SK-N-SH (cell line): ENCODE measurements around the gene HGS. TPM values are rescaled to one million over a fixed set of nuclear protein-coding genes. Genes with fewer than 3 reads are reported as not detected.

Source experiments
- CTCF ChIA-PET: fragments of 300-600, 350-600 bp; formaldehyde crosslinking; extraction: SDS; loops from one replicate; lab custom pipeline; 2021; lab: Yijun Ruan, JAX
- POLR2A ChIA-PET: fragments of 350-600 bp; sonication (Branson Sonifier 250); formaldehyde crosslinking; extraction: SDS; loops from one replicate; lab custom pipeline; 2020; ENCODE audit warnings: antibody characterized with exemption, inconsistent platforms; lab: Yijun Ruan, JAX
- DNase-seq: peaks from one replicate; pipeline ENCODE4 v3.0.0; 2012
- H2AFZ ChIP-seq: fragments of 200-600 bp; sonication (generic); 2 replicates; pipeline ENCODE4 v1.8.1; 2016; ENCODE audit warnings: antibody characterized with exemption, mild to moderate bottlenecking, low read depth
- H3F3A ChIP-seq: fragments of 200-600 bp; sonication (generic); replicated peaks from 2 replicates; pipeline ENCODE3; 2016; ENCODE audit warnings: antibody characterized with exemption, mild to moderate bottlenecking; ENCODE audit not compliant: insufficient read depth
- H3K27ac ChIP-seq, 2 experiments: fragments of 200-500 bp in 1 of 2; fragments of 200-600 bp in 1 of 2; sonication (Bioruptor generic) in 1 of 2; sonication (generic), shearing (Covaris generic) in 1 of 2; 2 replicates each; pipeline versions ENCODE4 v1.5.1 to v1.6.1; 2014 to 2016; ENCODE audit warnings: low read depth in 2 of 2, inconsistent platforms in 1 of 2, low read length in 1 of 2, mild to moderate bottlenecking in 1 of 2, mixed read lengths in 1 of 2
- H3K27me3 ChIP-seq: fragments of 200-600 bp; sonication (generic), shearing (Covaris generic); 2 replicates; pipeline ENCODE4 v1.6.1; 2016; ENCODE audit warnings: mixed run types; ENCODE audit not compliant: insufficient read depth
- H3K36me3 ChIP-seq, 2 experiments: fragments of 200-500 bp in 1 of 2; fragments of 200-600 bp in 1 of 2; sonication (Bioruptor generic) in 1 of 2; sonication (generic) in 1 of 2; replicated peaks in 1 of 2; 2 replicates each; pipeline versions ENCODE3 to v1.5.1; 2014 to 2016; ENCODE audit warnings: low read length in 1 of 2, mild to moderate bottlenecking in 1 of 2; ENCODE audit not compliant: insufficient read depth in 2 of 2, control insufficient read depth in 1 of 2
- H3K4me1 ChIP-seq, 2 experiments: fragments of 200-500 bp in 1 of 2; fragments of 200-600 bp in 1 of 2; sonication (Bioruptor generic) in 1 of 2; sonication (generic), shearing (Covaris generic) in 1 of 2; 2 replicates each; pipeline versions ENCODE4 v1.5.1 to v1.6.1; 2014 to 2016; ENCODE audit warnings: low read depth in 1 of 2, low read length in 1 of 2, mixed run types in 1 of 2; ENCODE audit not compliant: insufficient read depth in 2 of 2, control insufficient read depth in 1 of 2
- H3K4me2 ChIP-seq: fragments of 200-600 bp; sonication (generic), shearing (Covaris generic); 2 replicates; pipeline ENCODE4 v1.6.1; 2017; ENCODE audit warnings: mixed run types
- H3K4me3 ChIP-seq, 2 experiments: fragments of 200-500 bp in 1 of 2; fragments of 200-600 bp in 1 of 2; sonication (Bioruptor generic) in 1 of 2; sonication (generic), shearing (Covaris generic) in 1 of 2; 2 replicates each; pipeline versions ENCODE4 v1.5.1 to v1.8.1; 2014 to 2016; ENCODE audit warnings: low read depth in 2 of 2, inconsistent platforms in 1 of 2, low read length in 1 of 2, mild to moderate bottlenecking in 1 of 2, mixed read lengths in 1 of 2, moderate library complexity in 1 of 2
- H3K79me2 ChIP-seq: fragments of 200-600 bp; sonication (generic); 2 replicates; pipeline ENCODE4 v1.8.1; 2017; ENCODE audit warnings: mild to moderate bottlenecking; ENCODE audit not compliant: insufficient read depth
- H3K9ac ChIP-seq: fragments of 200-600 bp; sonication (generic); 2 replicates; pipeline ENCODE4 v1.6.1; 2017; ENCODE audit warnings: mixed run types
- H3K9me2 ChIP-seq: fragments of 200-600 bp; sonication (generic); 2 replicates; pipeline ENCODE4 v1.6.1; 2017; ENCODE audit warnings: mixed run types
- H3K9me3 ChIP-seq: fragments of 200-600 bp; sonication (generic); 2 replicates; pipeline ENCODE4 v1.6.1; 2017; ENCODE audit warnings: mixed run types, mild to moderate bottlenecking, moderate library complexity
- H4K20me1 ChIP-seq: fragments of 200-600 bp; sonication (generic); 2 replicates; pipeline ENCODE4 v1.6.1; 2017; ENCODE audit warnings: mild to moderate bottlenecking, mixed run types; ENCODE audit not compliant: insufficient read depth
- ELF1 ChIP-seq: IDR thresholded peaks from 2 replicates; pipeline ENCODE4 v1.4.0; 2012
- EP300 ChIP-seq, 2 experiments: IDR thresholded peaks; 2 replicates each; pipeline versions ENCODE4 v1.4.0 to v1.6.1; 2012; ENCODE audit warnings: borderline replicate concordance in 1 of 2, low read depth in 1 of 2, low read length in 1 of 2
- EZH2phosphoT487 ChIP-seq: fragments of 200-600 bp; sonication (generic); IDR thresholded peaks from 2 replicates; pipeline ENCODE4 v1.6.1; 2017; ENCODE audit warnings: low read depth, mixed run types, mild to moderate bottlenecking, antibody characterized with exemption, moderate library complexity, borderline replicate concordance
- FOXJ3 ChIP-seq: sonication (generic); formaldehyde crosslinking; IDR thresholded peaks from 2 replicates; pipeline ENCODE4 v1.5.1; 2020; ENCODE audit warnings: mild to moderate bottlenecking, missing genetic modification reagents
- GABPA ChIP-seq: IDR thresholded peaks from 2 replicates; pipeline ENCODE4 v1.4.0; 2012; ENCODE audit warnings: low read depth, mild to moderate bottlenecking
- JUND ChIP-seq: IDR thresholded peaks from 2 replicates; pipeline ENCODE4 v1.4.0; 2012
- MXI1 ChIP-seq: IDR thresholded peaks from 2 replicates; pipeline ENCODE4 v1.6.1; 2012; ENCODE audit warnings: mild to moderate bottlenecking, low read depth, low read length, improper control_type of control experiment
- NFIC ChIP-seq: IDR thresholded peaks from 2 replicates; pipeline ENCODE4 v1.4.0; 2012; ENCODE audit warnings: borderline replicate concordance
- NRF1 ChIP-seq: IDR thresholded peaks from 2 replicates; pipeline ENCODE4 v1.6.1; 2012; ENCODE audit warnings: low read depth, mild to moderate bottlenecking, low read length
- POLR2AphosphoS5 ChIP-seq: IDR thresholded peaks from 2 replicates; pipeline ENCODE4 v1.6.1; 2012; ENCODE audit warnings: low read depth, low read length
- RAD21 ChIP-seq: IDR thresholded peaks from 2 replicates; pipeline ENCODE4 v1.6.1; 2012; ENCODE audit warnings: mild to moderate bottlenecking, low read length
- RCOR1 ChIP-seq: fragments of 150-350 bp; IDR thresholded peaks from 2 replicates; pipeline ENCODE4 v1.6.1; 2017; ENCODE audit warnings: antibody characterized with exemption, low read length
- RFX5 ChIP-seq: IDR thresholded peaks from 2 replicates; pipeline ENCODE4 v1.6.1; 2012; ENCODE audit warnings: mild to moderate bottlenecking, improper control_type of control experiment, low read length
- TCF12 ChIP-seq: IDR thresholded peaks from 2 replicates; pipeline ENCODE4 v1.4.0; 2012
- TEAD4 ChIP-seq: IDR thresholded peaks from 2 replicates; pipeline ENCODE4 v1.4.0; 2012; ENCODE audit warnings: mild to moderate bottlenecking, borderline replicate concordance; ENCODE audit not compliant: insufficient read depth
- WGBS: methylation state at CpG from one replicate; pipeline ENCODE4 v1.1.6; 2017; ENCODE audit warnings: low lambda C conversion rate; 5-methylcytosine and 5-hydroxymethylcytosine counted together
- polyA plus RNA-seq, 3 experiments: library from polyadenylated mRNA; depleted of rRNA; stranded (reverse); fragments of >200 nt; gene quantifications; 2 replicates each; pipeline ENCODE4 v1.2.3, GENCODE V29; 2012
- TF ChIP-seq, protein P1 (sequence below): fragments of 150-350 bp; IDR thresholded peaks from 2 replicates; pipeline ENCODE4 v1.6.1; 2017; ENCODE audit warnings: antibody characterized with exemption, low read length, low read depth, borderline replicate concordance
- TF ChIP-seq, protein P2 (sequence below): IDR thresholded peaks from 2 replicates; pipeline ENCODE4 v1.6.1; 2012; ENCODE audit warnings: mild to moderate bottlenecking, low read depth, low read length, moderate library complexity
- TF ChIP-seq, protein P3 (sequence below): IDR thresholded peaks from 2 replicates; pipeline ENCODE4; 2012
- TF ChIP-seq, protein P4 (sequence below): fragments of 200-600 bp; sonication (generic); IDR thresholded peaks from 2 replicates; pipeline ENCODE4 v1.6.1; 2017; ENCODE audit warnings: antibody characterized with exemption, mild to moderate bottlenecking, moderate library complexity
- TF ChIP-seq, protein P5 (sequence below): IDR thresholded peaks from 2 replicates; pipeline ENCODE4 v1.4.0; 2012; ENCODE audit warnings: low read depth, borderline replicate concordance

Gene HGS
- polyA plus RNA-seq, 1 of the 3 experiments (the other 2 are of a cell fraction) = 192 TPM

DNA sequence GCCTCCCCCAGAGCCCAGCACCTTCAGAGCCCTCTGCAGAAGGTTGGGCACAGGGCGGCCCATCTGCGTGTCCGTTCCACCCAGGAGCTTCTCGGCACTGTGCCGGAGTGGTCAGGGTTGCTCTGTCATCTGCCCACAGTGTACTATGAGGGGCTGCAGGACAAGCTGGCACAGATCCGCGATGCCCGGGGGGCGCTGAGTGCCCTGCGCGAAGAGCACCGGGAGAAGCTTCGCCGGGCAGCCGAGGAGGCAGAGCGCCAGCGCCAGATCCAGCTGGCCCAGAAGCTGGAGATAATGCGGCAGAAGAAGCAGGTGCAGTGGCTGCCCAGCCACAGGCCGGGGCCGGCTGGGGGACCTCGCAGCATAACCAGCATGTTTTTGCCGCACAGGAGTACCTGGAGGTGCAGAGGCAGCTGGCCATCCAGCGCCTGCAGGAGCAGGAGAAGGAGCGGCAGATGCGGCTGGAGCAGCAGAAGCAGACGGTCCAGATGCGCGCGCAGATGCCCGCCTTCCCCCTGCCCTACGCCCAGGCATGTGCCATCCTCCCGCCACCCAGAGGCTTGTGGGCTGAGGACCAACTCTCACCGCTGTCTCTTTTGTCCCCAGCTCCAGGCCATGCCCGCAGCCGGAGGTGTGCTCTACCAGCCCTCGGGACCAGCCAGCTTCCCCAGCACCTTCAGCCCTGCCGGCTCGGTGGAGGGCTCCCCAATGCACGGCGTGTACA is 12.6 kb downstream of the HGS start:
- Histone ChIP-seq H3K9me2 (no peaks in the 10 kb centered on the region), H3K4me3 (no peak overlapping the region), H3K4me1 (peaks cover 5 to 8% of the 10 kb centered on the region in 2 experiments; a peak in 2 of 4 replicates), H3K79me2 (peaks cover 91% of the 10 kb centered on the region), H4K20me1 (peaks cover 49% of the 10 kb centered on the region), H3K9ac (no peak overlapping the region), H3K27me3 (no peaks in the 10 kb centered on the region), H2AFZ (no peak overlapping the region), H3K4me2 (no peak overlapping the region), H3F3A (peaks cover 38% of the 10 kb centered on the region), H3K36me3 (peaks cover 47 to 81% of the 10 kb centered on the region in 2 experiments), H3K27ac (no peak overlapping the region), H3K9me3 (no peaks in the 10 kb centered on the region)
- 93% methylated on average over 39 of the region's 40 CpGs for WGBS
- TF ChIP-seq MXI1 (no peak), RFX5 (no peak), NRF1 (no peak), TEAD4 (no peak), ELF1 (no peak), POLR2AphosphoS5 (no peak), RCOR1 (no peak), EZH2phosphoT487 (no peak), JUND (no peak), EP300 (IDR thresholded peaks at IDR 0.05; ENCODE audit: borderline replicate concordance in 1 of 2, low read depth in 1 of 2, low read length in 1 of 2) (no peak), NFIC (no peak), TCF12 (no peak), GABPA (no peak), FOXJ3 (CRISPR knock-in tag) (no peak), RAD21 (no peak)
- TF ChIP-seq, protein P1, sequence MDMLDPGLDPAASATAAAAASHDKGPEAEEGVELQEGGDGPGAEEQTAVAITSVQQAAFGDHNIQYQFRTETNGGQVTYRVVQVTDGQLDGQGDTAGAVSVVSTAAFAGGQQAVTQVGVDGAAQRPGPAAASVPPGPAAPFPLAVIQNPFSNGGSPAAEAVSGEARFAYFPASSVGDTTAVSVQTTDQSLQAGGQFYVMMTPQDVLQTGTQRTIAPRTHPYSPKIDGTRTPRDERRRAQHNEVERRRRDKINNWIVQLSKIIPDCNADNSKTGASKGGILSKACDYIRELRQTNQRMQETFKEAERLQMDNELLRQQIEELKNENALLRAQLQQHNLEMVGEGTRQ = no peak
- TF ChIP-seq, protein P2, sequence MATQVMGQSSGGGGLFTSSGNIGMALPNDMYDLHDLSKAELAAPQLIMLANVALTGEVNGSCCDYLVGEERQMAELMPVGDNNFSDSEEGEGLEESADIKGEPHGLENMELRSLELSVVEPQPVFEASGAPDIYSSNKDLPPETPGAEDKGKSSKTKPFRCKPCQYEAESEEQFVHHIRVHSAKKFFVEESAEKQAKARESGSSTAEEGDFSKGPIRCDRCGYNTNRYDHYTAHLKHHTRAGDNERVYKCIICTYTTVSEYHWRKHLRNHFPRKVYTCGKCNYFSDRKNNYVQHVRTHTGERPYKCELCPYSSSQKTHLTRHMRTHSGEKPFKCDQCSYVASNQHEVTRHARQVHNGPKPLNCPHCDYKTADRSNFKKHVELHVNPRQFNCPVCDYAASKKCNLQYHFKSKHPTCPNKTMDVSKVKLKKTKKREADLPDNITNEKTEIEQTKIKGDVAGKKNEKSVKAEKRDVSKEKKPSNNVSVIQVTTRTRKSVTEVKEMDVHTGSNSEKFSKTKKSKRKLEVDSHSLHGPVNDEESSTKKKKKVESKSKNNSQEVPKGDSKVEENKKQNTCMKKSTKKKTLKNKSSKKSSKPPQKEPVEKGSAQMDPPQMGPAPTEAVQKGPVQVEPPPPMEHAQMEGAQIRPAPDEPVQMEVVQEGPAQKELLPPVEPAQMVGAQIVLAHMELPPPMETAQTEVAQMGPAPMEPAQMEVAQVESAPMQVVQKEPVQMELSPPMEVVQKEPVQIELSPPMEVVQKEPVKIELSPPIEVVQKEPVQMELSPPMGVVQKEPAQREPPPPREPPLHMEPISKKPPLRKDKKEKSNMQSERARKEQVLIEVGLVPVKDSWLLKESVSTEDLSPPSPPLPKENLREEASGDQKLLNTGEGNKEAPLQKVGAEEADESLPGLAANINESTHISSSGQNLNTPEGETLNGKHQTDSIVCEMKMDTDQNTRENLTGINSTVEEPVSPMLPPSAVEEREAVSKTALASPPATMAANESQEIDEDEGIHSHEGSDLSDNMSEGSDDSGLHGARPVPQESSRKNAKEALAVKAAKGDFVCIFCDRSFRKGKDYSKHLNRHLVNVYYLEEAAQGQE = no peak
- TF ChIP-seq, protein P3, sequence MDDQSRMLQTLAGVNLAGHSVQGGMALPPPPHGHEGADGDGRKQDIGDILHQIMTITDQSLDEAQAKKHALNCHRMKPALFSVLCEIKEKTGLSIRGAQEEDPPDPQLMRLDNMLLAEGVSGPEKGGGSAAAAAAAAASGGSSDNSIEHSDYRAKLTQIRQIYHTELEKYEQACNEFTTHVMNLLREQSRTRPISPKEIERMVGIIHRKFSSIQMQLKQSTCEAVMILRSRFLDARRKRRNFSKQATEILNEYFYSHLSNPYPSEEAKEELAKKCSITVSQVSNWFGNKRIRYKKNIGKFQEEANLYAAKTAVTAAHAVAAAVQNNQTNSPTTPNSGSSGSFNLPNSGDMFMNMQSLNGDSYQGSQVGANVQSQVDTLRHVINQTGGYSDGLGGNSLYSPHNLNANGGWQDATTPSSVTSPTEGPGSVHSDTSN = no peak
- TF ChIP-seq, protein P4, sequence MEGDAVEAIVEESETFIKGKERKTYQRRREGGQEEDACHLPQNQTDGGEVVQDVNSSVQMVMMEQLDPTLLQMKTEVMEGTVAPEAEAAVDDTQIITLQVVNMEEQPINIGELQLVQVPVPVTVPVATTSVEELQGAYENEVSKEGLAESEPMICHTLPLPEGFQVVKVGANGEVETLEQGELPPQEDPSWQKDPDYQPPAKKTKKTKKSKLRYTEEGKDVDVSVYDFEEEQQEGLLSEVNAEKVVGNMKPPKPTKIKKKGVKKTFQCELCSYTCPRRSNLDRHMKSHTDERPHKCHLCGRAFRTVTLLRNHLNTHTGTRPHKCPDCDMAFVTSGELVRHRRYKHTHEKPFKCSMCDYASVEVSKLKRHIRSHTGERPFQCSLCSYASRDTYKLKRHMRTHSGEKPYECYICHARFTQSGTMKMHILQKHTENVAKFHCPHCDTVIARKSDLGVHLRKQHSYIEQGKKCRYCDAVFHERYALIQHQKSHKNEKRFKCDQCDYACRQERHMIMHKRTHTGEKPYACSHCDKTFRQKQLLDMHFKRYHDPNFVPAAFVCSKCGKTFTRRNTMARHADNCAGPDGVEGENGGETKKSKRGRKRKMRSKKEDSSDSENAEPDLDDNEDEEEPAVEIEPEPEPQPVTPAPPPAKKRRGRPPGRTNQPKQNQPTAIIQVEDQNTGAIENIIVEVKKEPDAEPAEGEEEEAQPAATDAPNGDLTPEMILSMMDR = no peak
- TF ChIP-seq, protein P5, sequence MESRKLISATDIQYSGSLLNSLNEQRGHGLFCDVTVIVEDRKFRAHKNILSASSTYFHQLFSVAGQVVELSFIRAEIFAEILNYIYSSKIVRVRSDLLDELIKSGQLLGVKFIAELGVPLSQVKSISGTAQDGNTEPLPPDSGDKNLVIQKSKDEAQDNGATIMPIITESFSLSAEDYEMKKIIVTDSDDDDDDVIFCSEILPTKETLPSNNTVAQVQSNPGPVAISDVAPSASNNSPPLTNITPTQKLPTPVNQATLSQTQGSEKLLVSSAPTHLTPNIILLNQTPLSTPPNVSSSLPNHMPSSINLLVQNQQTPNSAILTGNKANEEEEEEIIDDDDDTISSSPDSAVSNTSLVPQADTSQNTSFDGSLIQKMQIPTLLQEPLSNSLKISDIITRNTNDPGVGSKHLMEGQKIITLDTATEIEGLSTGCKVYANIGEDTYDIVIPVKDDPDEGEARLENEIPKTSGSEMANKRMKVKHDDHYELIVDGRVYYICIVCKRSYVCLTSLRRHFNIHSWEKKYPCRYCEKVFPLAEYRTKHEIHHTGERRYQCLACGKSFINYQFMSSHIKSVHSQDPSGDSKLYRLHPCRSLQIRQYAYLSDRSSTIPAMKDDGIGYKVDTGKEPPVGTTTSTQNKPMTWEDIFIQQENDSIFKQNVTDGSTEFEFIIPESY = no peak
- no peak for DNase-seq
- ChIA-PET POLR2A (interaction anchor here (0.6 to 1.3 kb wide), 2 partner anchors 13 to 29 kb away, joined by 5 to 6 read pairs; partner anchors contain the start of genes ARL16 and HGS), CTCF (interaction anchor here (1.5 to 1.8 kb wide), 2 partner anchors 17 to 21 kb away, joined by 3 to 9 read pairs; no protein-coding TSS in a partner anchor)
